HEK293T (cell line): ENCODE measurements around the gene CACNA1E.

Source experiments
- CTCF ChIA-PET: fragments of 350-600 bp; formaldehyde crosslinking; extraction: SDS; loops from one replicate; lab custom pipeline; 2021; ENCODE audit warnings: antibody characterized with exemption, inconsistent platforms; lab: Yijun Ruan, JAX
- POLR2A ChIA-PET: fragments of 350-600 bp; formaldehyde crosslinking; extraction: SDS; loops from one replicate; lab custom pipeline; 2020; ENCODE audit warnings: antibody characterized with exemption, inconsistent platforms; lab: Yijun Ruan, JAX
- DNase-seq: peaks from one replicate; pipeline ENCODE4 v3.0.0; 2012; ENCODE audit warnings: mixed read lengths; ENCODE audit errors: extremely low spot score
- ARNT ChIP-seq: fragments of 450-650 bp; IDR thresholded peaks from 2 replicates; pipeline ENCODE4 v1.6.1; 2017; ENCODE audit warnings: mild to moderate bottlenecking
- BHLHE40 ChIP-seq: fragments of 450-650 bp; IDR thresholded peaks from 2 replicates; pipeline ENCODE4 v1.6.1; 2016; ENCODE audit warnings: mild to moderate bottlenecking, moderate library complexity, borderline replicate concordance
- CTBP1 ChIP-seq: fragments of 450-650 bp; IDR thresholded peaks from 2 replicates; pipeline ENCODE4 v1.6.1; 2016; ENCODE audit warnings: borderline replicate concordance
- ELF4 ChIP-seq: fragments of 450-650 bp; IDR thresholded peaks from 2 replicates; pipeline ENCODE4 v1.6.1; 2017; ENCODE audit warnings: antibody characterized with exemption
- FOXA1 ChIP-seq: fragments of 450-650 bp; IDR thresholded peaks from 2 replicates; pipeline ENCODE4 v1.6.1; 2016; ENCODE audit warnings: mild to moderate bottlenecking
- FOXK2 ChIP-seq: fragments of 450-650 bp; IDR thresholded peaks from 2 replicates; pipeline ENCODE4 v1.6.1; 2016; ENCODE audit warnings: mild to moderate bottlenecking
- FOXM1 ChIP-seq: fragments of 450-650 bp; IDR thresholded peaks from 2 replicates; pipeline ENCODE4 v1.6.1; 2017; ENCODE audit warnings: mild to moderate bottlenecking, borderline replicate concordance
- HDGF ChIP-seq: fragments of 450-650 bp; IDR thresholded peaks from 2 replicates; pipeline ENCODE4 v1.6.1; 2017; ENCODE audit warnings: antibody characterized with exemption, borderline replicate concordance
- L3MBTL2 ChIP-seq: fragments of 450-650 bp; conservative IDR thresholded peaks from 2 replicates; pipeline ENCODE4 v1.6.1; 2016; ENCODE audit warnings: mild to moderate bottlenecking
- LEF1 ChIP-seq: fragments of 450-650 bp; IDR thresholded peaks from 2 replicates; pipeline ENCODE4 v1.6.1; 2017; ENCODE audit warnings: mild to moderate bottlenecking, borderline replicate concordance
- NFRKB ChIP-seq: fragments of 450-650 bp; IDR thresholded peaks from 2 replicates; pipeline ENCODE4 v1.6.1; 2016; ENCODE audit warnings: mild to moderate bottlenecking, moderate library complexity
- PKNOX1 ChIP-seq: fragments of 450-650 bp; IDR thresholded peaks from 2 replicates; pipeline ENCODE4 v1.6.1; 2016
- SP1 ChIP-seq: fragments of 450-650 bp; IDR thresholded peaks from 2 replicates; pipeline ENCODE4 v1.6.1; 2017
- SUZ12 ChIP-seq: fragments of 450-650 bp; IDR thresholded peaks from 2 replicates; pipeline ENCODE4 v1.6.1; 2016; ENCODE audit warnings: mild to moderate bottlenecking
- TARDBP ChIP-seq: fragments of 450-650 bp; IDR thresholded peaks from 2 replicates; pipeline ENCODE4 v1.6.1; 2016
- ZNF384 ChIP-seq: fragments of 450-650 bp; IDR thresholded peaks from 2 replicates; pipeline ENCODE4 v1.6.1; 2016

Gene CACNA1E

DNA sequence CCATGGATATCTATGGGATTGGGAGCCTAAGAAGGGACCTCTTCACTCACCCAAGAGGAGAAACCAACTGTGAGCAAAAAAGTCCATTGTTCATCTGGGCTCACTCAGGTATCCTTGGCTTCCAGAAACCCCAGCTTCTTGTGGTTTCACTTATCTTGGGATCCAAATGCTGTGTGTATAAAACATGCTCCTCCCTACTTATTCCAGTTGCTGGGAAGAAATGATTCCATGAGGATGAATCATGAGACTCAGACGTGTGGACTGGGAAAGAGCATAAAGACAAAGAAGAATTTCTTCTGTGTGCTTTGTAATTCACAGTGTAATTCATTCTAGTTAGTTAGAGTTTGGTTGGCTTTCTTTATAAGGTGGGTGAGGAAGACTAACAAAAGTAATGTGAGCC, 294.5 kb downstream of the CACNA1E start:
- DNase-seq: no peak
- TF ChIP-seq ZNF384 (no peak), FOXK2 (no peak), PKNOX1 (no peak), LEF1 (no peak), SUZ12 (no peak), L3MBTL2 (no peak), ELF4 (no peak)
- ChIA-PET CTCF (no interaction called here), POLR2A (no interaction called here)

DNA sequence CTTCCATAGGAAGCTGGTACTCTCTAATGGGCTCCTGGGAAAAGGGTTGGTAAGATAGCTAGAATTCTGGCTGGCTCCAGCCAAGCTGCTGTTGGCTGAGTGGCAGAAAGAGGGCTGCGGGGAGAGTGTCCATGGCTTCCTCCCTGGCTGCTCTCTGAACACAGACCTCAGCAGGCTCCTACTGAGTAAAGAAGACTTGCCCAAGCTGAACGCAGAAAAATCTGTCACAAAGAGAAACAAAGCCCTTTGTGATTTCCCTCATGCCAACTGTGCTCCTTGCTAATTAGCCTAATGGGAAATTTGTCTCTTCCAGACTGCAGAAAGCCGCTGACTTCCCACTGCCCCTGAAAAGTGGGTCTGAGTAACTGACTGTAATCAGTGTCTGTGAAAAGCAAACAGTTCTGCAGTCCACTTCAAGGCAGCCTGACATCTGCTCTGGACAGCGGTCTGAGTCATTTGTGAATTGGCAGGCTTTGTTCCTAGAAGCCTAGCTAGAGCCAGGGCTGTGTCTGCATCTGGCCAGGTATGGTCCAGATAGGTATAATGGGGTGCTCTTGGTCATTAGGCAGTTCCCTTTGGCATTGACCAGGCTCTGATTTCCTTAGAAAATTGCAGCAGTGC, 295.4 kb downstream of the CACNA1E start:
- ChIA-PET POLR2A (no interaction called here), CTCF (no interaction called here)
- no peak for DNase-seq
- TF ChIP-seq SP1 (no peak), ARNT (no peak), ELF4 (no peak), BHLHE40 (no peak), CTBP1 (no peak), FOXA1 (no peak), SUZ12 (no peak), TARDBP (no peak)

GRCh38 chr1:181779343-181779742, 296.0 kb downstream of the CACNA1E start:
- POLR2A ChIA-PET: no interaction called here
- DNase-seq: no peak
- TF ChIP-seq L3MBTL2: no peak
- TF ChIP-seq LEF1: no peak
- TF ChIP-seq ZNF384: no peak
- CTCF ChIA-PET: no interaction called here

GRCh38 chr1:181783208-181783607, 299.9 kb downstream of the CACNA1E start:
- TF ChIP-seq ZNF384: no peak
- TF ChIP-seq CTBP1: no peak
- no peak for TF ChIP-seq FOXA1
- no peak for TF ChIP-seq L3MBTL2
- TF ChIP-seq SUZ12: no peak
- TF ChIP-seq SP1: no peak
- no peak for TF ChIP-seq BHLHE40
- no peak for TF ChIP-seq FOXM1
- no peak for TF ChIP-seq ARNT
- no peak for TF ChIP-seq HDGF
- no peak for TF ChIP-seq PKNOX1
- TF ChIP-seq LEF1: no peak
- TF ChIP-seq ELF4: no peak
- TF ChIP-seq FOXK2: no peak
- TF ChIP-seq NFRKB: no peak
- ChIA-PET CTCF (interaction anchor here (0.6 kb wide), 1 partner anchor 27 kb away, joined by 3 read pairs; no protein-coding TSS in a partner anchor), POLR2A (no interaction called here)
- no peak for DNase-seq

DNA sequence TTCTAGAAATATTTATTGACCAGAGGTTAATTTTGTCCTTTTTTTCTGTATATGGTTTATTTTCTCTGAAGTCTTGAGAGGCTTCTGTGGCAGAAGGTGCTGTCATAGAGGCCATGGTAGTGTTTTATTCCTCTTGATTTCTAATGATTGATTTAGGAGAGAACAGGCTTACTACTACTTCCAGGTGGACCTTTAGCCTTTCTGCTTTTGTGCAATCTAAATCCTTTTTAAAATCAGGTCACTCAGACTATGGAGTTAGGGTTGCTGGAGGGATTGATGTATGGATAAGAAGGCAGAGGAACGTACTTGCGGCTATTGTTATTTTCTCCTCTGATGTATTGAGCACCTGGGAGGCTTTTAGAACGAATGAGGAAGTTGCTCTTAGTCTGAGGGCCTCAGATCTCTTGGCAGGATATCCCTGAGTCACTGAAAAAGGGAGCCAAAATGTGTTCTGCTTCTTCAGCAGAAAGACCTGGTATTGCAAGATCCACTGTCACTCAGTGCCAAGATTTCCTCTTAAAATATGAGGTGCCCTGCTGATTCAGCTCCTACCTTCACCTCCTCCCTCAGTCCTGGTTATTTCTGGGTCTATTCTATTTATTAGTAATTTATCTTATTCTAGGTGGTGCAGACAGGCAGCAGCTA, 300.8 kb downstream of the CACNA1E start:
- ChIA-PET CTCF (no interaction called here), POLR2A (no interaction called here)
- no peak for DNase-seq
- TF ChIP-seq ELF4 (no peak), ZNF384 (no peak), FOXM1 (no peak), BHLHE40 (no peak), PKNOX1 (no peak)

DNA sequence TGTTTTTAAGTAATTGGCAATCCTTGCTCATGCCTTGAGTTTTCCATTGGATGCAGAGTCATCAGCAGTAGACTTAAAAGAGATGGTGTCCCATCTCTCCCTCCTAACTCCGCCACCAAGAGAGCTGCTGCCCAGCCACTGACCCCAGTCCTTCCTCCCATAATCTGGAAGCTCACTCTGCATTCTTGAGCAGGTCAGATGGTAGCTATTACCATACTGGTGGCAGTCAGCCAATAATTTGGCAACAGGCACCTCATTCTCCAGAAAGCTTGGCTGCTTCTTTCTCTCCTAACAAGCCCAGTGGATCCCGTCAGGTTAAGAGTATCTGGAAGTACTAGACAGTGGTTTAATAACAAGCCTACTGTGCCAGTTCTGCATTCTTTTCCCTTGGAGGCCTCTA, 306.1 kb downstream of the CACNA1E start:
- CTCF ChIA-PET: no interaction called here

More for the DNA sequence above, 306.1 kb downstream of the CACNA1E start:
- DNase-seq: no peak
- TF ChIP-seq FOXK2: no peak
- no peak for TF ChIP-seq ELF4
- TF ChIP-seq L3MBTL2: no peak
- TF ChIP-seq SUZ12: no peak
- no peak for TF ChIP-seq HDGF
- no peak for TF ChIP-seq LEF1
- TF ChIP-seq TARDBP: no peak
- TF ChIP-seq SP1: no peak
- no peak for TF ChIP-seq CTBP1
- TF ChIP-seq FOXA1: no peak
- TF ChIP-seq BHLHE40: no peak
- TF ChIP-seq PKNOX1: no peak
- no peak for TF ChIP-seq NFRKB
- TF ChIP-seq ARNT: no peak
- TF ChIP-seq ZNF384: no peak
- no peak for TF ChIP-seq FOXM1
- POLR2A ChIA-PET: no interaction called here
